SJSA1 (cell line): ENCODE results near the gene TMEM132D. TPM values are rescaled to one million over a fixed set of nuclear protein-coding genes. Genes with fewer than 3 reads are reported as not detected.
"Not testable (repeated sequence)": the region's sequence is repeated elsewhere in the genome, so short reads cannot be mapped to it uniquely, and the experiment has no call there.

ENCODE experiments used
- DNase-seq, 2 experiments: peaks; one replicate each; pipeline ENCODE4 v3.0.0-alpha.2; 2015 to 2020; ENCODE audit warnings: low spot score in 2 of 2, low read depth in 1 of 2
- H3K27ac ChIP-seq: fragments of 250-450 bp; sonication (Bioruptor Pico); 2 replicates; pipeline ENCODE4 v1.5.1; 2020; ENCODE audit warnings: mild to moderate bottlenecking, moderate library complexity
- H3K27me3 ChIP-seq: fragments of 250-450 bp; sonication (Bioruptor Pico); replicated peaks from 2 replicates; pipeline ENCODE4 v1.5.1; 2020; ENCODE audit warnings: mild to moderate bottlenecking, moderate library complexity
- H3K36me3 ChIP-seq: fragments of 250-450 bp; sonication (Bioruptor Pico); 2 replicates; pipeline ENCODE4 v1.5.1; 2020; ENCODE audit warnings: mild to moderate bottlenecking
- H3K4me1 ChIP-seq: fragments of 250-450 bp; sonication (Bioruptor Pico); replicated peaks from 2 replicates; pipeline ENCODE4 v1.6.1; 2021; ENCODE audit warnings: mild to moderate bottlenecking
- H3K4me3 ChIP-seq: fragments of 250-450 bp; sonication (Bioruptor Pico); 2 replicates; pipeline ENCODE4 v1.5.1; 2020; ENCODE audit warnings: mild to moderate bottlenecking
- H3K9me3 ChIP-seq: fragments of 250-450 bp; sonication (Bioruptor Pico); replicated peaks from 2 replicates; pipeline ENCODE4 v1.5.1; 2020; ENCODE audit warnings: mild to moderate bottlenecking
- total RNA-seq: library from RNA; depleted of rRNA; stranded (reverse); fragments of >200 nt; shearing (Covaris generic); gene quantifications from 2 replicates; pipeline ENCODE4 v1.2.3, GENCODE V29; 2014

TMEM132D gene
- total RNA-seq, 1 experiment from 2014 or later: not detected

- Histone ChIP-seq H3K4me1 (no peaks in the 10 kb centered on the region), H3K36me3 (no peaks in the 10 kb centered on the region), H3K27ac (no peak overlapping the region), H3K9me3 (peaks cover 5% of the 10 kb centered on the region; the same call in 1 of the 2 replicates), H3K4me3 (no peak overlapping the region), H3K27me3 (no peaks in the 10 kb centered on the region)
- DNase-seq: no peak
Observed at GRCh38 chr12:129551441-129551840, 352.4 kb downstream of the TMEM132D start.

GRCh38 chr12:129550353-129550752 lies 353.5 kb downstream of the TMEM132D start:
- no peak for DNase-seq
- Histone ChIP-seq H3K4me3 (no peak overlapping the region), H3K27me3 (no peaks in the 10 kb centered on the region), H3K4me1 (no peaks in the 10 kb centered on the region), H3K36me3 (no peaks in the 10 kb centered on the region), H3K27ac (no peak overlapping the region), H3K9me3 (peaks cover 5% of the 10 kb centered on the region; the same call in 1 of the 2 replicates)

DNA sequence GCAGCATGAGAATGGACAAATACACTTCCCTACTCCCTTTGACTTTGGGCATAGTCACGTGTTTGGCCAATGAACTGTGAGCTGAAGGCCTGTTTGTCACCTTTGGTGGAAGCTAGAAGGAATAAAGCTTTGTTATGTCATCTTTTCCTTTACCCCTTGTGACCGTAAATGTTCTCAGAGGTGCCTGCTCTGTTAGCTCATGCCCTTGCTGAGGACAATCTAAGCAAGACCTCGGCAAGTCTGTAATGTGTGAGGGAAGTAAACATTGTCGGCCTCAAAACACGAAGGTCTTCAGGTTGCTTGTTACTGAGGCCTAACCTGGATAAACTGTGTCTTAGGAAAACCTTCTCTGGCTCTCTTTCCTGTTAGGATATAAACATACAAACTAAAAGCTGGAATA lies 354.2 kb downstream of the TMEM132D start:
- H3K4me3 ChIP-seq: no peak overlapping the region
- no peaks in the 10 kb centered on the region for H3K36me3 ChIP-seq

GRCh38 chr12:129549020-129549419 lies 354.8 kb downstream of the TMEM132D start:
- not testable (repeated sequence) for H3K4me1 ChIP-seq, H3K36me3 ChIP-seq, H3K27me3 ChIP-seq, H3K9me3 ChIP-seq, H3K27ac ChIP-seq, H3K4me3 ChIP-seq, DNase-seq

More for the DNA sequence above, 354.2 kb downstream of the TMEM132D start:
- Histone ChIP-seq H3K27me3 (no peaks in the 10 kb centered on the region), H3K4me1 (no peaks in the 10 kb centered on the region), H3K9me3 (peaks cover 5% of the 10 kb centered on the region; the same call in 1 of the 2 replicates), H3K27ac (no peak overlapping the region)
- no peak for DNase-seq

DNA sequence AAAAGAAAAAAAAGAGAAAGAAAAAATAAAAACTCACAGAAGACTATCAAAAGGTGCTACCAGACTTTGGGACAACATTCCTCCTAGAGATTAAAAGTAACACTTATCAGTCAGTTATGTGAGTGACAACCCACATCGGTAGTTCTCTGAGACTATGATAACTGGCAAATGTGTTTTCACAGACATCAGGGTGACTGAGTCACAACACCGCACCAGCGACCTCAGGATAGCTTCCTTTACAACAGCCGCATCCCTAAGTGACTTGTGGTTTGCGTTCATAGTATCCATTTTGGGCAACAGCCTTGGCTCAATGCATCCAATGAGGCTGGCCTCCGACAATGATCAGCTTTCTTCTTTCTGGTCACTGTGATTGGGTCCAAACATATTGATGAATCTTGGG lies 359.1 kb downstream of the TMEM132D start:
- no peak for DNase-seq
- Histone ChIP-seq H3K4me3 (no peak overlapping the region), H3K4me1 (no peaks in the 10 kb centered on the region), H3K36me3 (no peaks in the 10 kb centered on the region), H3K27ac (no peak overlapping the region), H3K27me3 (no peaks in the 10 kb centered on the region), H3K9me3 (no peaks in the 10 kb centered on the region)

DNA sequence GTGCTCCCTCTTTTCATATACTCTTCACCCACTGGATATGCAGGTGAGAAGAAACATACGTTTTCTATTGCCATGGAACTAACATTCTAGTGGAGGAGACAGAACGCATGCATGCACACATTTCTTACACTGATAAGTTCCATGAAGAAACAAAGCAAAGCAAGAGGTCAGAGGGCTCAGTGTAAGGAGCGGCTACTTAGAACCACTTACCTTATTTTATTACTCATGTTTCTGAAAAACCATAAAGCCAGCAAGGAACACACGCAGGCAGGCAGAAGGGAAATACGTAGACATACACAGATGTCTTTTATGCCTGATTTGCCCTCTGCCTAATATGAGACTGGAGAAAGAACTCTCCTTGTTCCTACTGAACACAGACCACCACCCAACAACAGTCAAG lies 362.9 kb downstream of the TMEM132D start:
- H3K4me1 ChIP-seq: no peaks in the 10 kb centered on the region
- H3K27ac ChIP-seq: no peak overlapping the region
- no peaks in the 10 kb centered on the region for H3K36me3 ChIP-seq
- no peaks in the 10 kb centered on the region for H3K27me3 ChIP-seq
- DNase-seq: no peak
- H3K4me3 ChIP-seq: no peak overlapping the region
- no peaks in the 10 kb centered on the region for H3K9me3 ChIP-seq

- Histone ChIP-seq H3K4me1 (no peaks in the 10 kb centered on the region), H3K27ac (no peak overlapping the region), H3K36me3 (no peaks in the 10 kb centered on the region), H3K27me3 (no peaks in the 10 kb centered on the region), H3K4me3 (no peak overlapping the region), H3K9me3 (no peaks in the 10 kb centered on the region)
- DNase-seq: no peak
Observed at GRCh38 chr12:129540249-129540648, 363.6 kb downstream of the TMEM132D start.

DNA sequence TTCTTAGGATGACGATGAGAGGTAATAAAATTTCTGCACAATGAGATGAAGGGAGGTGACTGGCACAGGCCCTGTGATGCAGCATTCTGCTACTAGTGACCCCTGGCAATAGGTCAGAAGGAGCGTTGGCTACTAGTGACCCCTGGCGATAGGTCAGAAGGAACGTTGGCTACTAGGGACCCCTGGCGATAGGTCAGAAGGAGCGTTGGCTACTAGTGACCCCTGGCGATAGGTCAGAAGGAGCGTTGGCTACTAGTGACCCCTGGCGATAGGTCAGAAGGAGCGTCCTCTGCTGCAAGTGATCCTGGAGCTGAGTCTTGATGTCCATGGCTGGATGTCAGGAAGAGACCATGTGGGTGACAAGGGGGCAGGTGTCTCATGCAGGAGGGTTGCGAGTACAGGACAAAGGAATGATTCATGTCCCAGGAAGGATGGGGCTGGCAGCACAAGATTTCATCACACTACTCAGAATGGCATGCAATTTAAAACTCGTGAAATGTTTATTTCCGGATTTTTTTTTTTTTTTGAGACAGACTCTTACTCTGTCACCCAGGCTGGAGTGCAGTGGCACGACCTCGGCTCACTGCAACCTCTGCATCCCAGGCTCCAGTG lies 365.0 kb downstream of the TMEM132D start:
- H3K4me3 ChIP-seq, H3K9me3 ChIP-seq: not testable (repeated sequence)

DNA sequence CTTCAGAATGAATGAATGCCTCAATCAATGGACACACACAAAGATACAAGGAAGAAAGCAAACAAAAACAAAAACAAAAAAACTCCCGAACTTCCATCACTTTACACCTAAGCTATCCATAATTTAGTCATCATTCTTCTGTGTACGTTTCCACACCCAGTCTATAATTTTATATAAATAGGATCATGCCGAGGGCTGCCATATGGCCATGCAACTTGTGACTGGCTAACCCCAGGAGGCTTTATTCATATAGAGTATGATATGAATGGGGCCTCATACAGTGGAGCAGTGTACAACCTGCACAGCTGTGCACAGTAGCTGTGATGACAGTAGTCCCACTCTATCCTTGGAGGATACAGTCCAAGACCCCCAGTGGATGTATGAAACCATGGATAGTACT lies 365.7 kb downstream of the TMEM132D start:
- Histone ChIP-seq H3K4me1 (no peaks in the 10 kb centered on the region), H3K36me3 (no peaks in the 10 kb centered on the region), H3K9me3 (0 out of 2 replicates have a peak, but pooled peaks cover 2% of the 10 kb centered on the region), H3K27me3 (no peaks in the 10 kb centered on the region), H3K4me3 (no peak overlapping the region), H3K27ac (no peak overlapping the region)
- no peak for DNase-seq

More for the DNA sequence above, 365.0 kb downstream of the TMEM132D start:
- not testable (repeated sequence) for H3K27me3 ChIP-seq, H3K27ac ChIP-seq, H3K4me1 ChIP-seq, DNase-seq, H3K36me3 ChIP-seq

- H3K36me3 ChIP-seq: no peaks in the 10 kb centered on the region
Observed at GRCh38 chr12:129534966-129535750, 368.7 kb downstream of the TMEM132D start.

DNA sequence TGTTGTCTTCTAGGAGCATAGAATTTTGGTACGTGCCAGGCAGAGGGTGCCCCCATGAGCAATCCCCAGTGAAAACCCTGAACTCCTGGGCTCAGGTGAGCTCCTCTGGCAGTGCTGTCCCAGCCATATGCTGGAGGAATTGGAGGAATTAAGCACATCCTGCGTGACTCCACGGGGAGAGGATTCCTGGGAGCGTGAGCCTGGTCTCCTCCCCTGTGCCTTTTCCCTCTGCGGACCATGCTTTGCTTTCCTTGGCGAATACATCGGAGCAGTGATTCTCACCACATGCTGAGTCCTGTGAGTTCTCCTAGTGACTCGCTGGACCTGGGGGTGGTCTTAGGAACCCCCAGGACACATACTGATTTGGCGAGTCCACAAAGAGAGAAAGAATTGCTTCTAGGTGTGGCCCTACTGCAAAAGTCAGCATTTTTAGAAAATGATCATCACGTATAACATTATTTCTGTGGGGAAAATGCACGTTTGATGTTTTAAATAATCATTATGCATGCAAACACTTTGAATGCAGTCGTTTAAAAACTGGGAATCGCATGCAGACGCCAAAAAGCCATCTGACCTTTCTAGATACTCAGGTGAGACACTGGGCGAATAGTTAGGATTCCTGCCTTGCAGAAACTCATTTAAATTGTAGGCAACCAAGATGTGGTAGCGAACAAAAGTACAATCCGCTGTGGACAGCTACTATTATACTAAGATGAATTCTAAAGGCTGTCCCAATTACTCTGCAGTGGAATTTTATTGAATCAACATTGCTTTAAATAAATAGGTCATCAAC lies 370.9 kb downstream of the TMEM132D start:
- no peaks in the 10 kb centered on the region for H3K27me3 ChIP-seq
- H3K4me1 ChIP-seq: no peaks in the 10 kb centered on the region
- H3K4me3 ChIP-seq: no peak overlapping the region
- DNase-seq: no peak
- no peaks in the 10 kb centered on the region for H3K36me3 ChIP-seq
- no peak overlapping the region for H3K27ac ChIP-seq
- H3K9me3 ChIP-seq: 0 out of 2 replicates have a peak, but pooled peaks cover 2% of the 10 kb centered on the region

More at GRCh38 chr12:129534966-129535750, 368.7 kb downstream of the TMEM132D start:
- DNase-seq: no peak
- no peak overlapping the region for H3K27ac ChIP-seq
- H3K4me1 ChIP-seq: no peaks in the 10 kb centered on the region
- H3K4me3 ChIP-seq: no peak overlapping the region
- H3K27me3 ChIP-seq: no peaks in the 10 kb centered on the region
- 0 out of 2 replicates have a peak, but pooled peaks cover 2% of the 10 kb centered on the region for H3K9me3 ChIP-seq

DNA sequence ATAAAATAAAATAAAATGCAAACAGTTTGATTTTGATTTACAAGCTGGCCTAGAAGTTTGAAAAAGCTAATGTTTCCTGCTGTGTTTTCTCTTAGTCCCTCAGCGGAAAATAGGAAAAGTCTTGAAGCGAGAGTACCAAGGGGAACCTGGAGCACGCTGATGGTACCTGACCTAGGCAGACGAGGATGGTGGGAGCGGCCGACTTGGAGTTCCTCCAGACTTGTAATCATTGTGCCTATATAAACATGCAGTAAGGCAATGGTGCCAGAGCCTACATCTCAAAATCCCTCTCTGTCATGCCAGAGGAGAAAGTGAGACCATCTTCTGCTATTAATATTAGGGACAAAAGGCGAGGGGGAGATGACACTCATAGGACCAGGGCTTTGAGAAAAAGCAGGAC lies 371.7 kb downstream of the TMEM132D start:
- Histone ChIP-seq H3K27me3 (no peaks in the 10 kb centered on the region), H3K36me3 (no peaks in the 10 kb centered on the region), H3K4me3 (no peak overlapping the region), H3K27ac (no peak overlapping the region), H3K9me3 (0 out of 2 replicates have a peak, but pooled peaks cover 2% of the 10 kb centered on the region), H3K4me1 (no peaks in the 10 kb centered on the region)
- no peak for DNase-seq

DNA sequence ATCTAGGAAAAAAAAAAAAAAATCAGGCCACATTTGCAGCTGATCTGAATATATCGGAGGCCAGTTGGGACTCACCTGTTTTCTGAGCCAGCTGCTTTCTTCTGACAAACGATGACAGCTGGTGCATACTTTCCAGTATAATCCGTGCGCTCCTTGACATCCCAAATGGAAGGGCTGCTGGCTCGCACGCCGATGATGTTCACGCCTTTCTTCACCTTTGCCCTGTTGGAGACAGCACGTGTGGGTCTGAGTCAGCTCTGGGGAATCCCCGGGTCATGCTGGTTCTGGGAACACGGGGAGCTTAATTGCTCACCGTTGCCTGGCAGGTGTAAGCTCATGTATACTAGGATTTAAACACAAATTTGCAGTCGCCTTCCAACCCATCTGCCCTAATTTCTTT lies 372.8 kb downstream of the TMEM132D start:
- Histone ChIP-seq H3K4me1 (no peaks in the 10 kb centered on the region), H3K27me3 (no peaks in the 10 kb centered on the region), H3K36me3 (no peaks in the 10 kb centered on the region), H3K27ac (no peak overlapping the region), H3K9me3 (0 out of 2 replicates have a peak, but pooled peaks cover 2% of the 10 kb centered on the region), H3K4me3 (no peak overlapping the region)
- DNase-seq: no peak
